Measurements from ENCODE around the gene BMPR1B.

The BMPR1B gene

DNA sequence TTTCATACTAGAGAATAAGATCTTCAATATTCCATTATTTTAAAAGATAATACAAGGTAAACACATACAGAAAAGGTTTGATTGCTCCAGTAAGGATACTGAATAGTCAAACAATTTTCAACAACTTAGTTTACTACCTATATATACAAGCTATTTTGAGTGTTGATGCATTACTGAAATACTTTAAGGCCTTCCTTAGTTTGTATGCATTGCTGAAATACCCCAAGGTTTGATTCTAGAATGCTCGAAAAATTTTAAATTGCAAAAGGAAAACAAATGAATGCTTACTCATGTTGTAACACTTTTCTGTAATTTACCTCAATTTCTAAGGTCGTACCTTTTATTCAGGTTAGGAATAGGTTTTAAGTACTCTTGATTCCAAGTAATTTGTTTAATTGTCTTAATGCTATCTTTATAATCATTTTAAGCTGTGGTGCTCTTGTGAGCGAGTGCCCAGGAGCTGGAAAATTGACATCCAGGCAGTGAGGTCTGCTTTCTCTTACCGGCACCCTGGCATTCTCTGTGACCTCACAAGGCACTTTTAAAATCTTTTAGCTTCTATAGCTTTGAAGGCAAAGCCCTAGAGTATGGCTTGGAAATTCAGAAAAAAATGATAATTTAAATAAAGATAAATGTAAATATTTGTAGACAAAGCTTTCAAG, 114.0 kb downstream of the BMPR1B start:
- Histone ChIP-seq H3F3A (ENCODE audit: control insufficient read depth, insufficient read depth) (no peaks in the 10 kb centered on the region), H3K27ac (ENCODE audit: low read depth, low read length) (no peak overlapping the region), H3K27me3 (ENCODE audit: control insufficient read depth, low read length) (no peaks in the 10 kb centered on the region), H3K4me3 (ENCODE audit: low read length) (no peak overlapping the region), H3K79me2 (ENCODE audit: control insufficient read depth, low read length) (no peaks in the 10 kb centered on the region), H4K20me1 (ENCODE audit: control insufficient read depth, insufficient read depth, low read depth, low read length) (no peaks in the 10 kb centered on the region), H3K4me2 (ENCODE audit: low read length) (no peak overlapping the region), H3K4me1 (ENCODE audit: control insufficient read depth, low read length) (no peaks in the 10 kb centered on the region), H3K9me2 (replicated peaks; ENCODE audit: control insufficient read depth, low read length) (no peaks in the 10 kb centered on the region), H3K9me3 (ENCODE audit: control insufficient read depth, insufficient read depth, low read length) (no peaks in the 10 kb centered on the region), H3K36me3 (ENCODE audit: control insufficient read depth, low read length) (no peaks in the 10 kb centered on the region)
- no peak for TF ChIP-seq EZH2phosphoT487 (IDR thresholded peaks at IDR 0.05; ENCODE audit: borderline replicate concordance, low read length)
- TF ChIP-seq, protein P1, sequence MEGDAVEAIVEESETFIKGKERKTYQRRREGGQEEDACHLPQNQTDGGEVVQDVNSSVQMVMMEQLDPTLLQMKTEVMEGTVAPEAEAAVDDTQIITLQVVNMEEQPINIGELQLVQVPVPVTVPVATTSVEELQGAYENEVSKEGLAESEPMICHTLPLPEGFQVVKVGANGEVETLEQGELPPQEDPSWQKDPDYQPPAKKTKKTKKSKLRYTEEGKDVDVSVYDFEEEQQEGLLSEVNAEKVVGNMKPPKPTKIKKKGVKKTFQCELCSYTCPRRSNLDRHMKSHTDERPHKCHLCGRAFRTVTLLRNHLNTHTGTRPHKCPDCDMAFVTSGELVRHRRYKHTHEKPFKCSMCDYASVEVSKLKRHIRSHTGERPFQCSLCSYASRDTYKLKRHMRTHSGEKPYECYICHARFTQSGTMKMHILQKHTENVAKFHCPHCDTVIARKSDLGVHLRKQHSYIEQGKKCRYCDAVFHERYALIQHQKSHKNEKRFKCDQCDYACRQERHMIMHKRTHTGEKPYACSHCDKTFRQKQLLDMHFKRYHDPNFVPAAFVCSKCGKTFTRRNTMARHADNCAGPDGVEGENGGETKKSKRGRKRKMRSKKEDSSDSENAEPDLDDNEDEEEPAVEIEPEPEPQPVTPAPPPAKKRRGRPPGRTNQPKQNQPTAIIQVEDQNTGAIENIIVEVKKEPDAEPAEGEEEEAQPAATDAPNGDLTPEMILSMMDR (IDR thresholded peaks at IDR 0.05; ENCODE audit: low read depth, low read length, poor library complexity, severe bottlenecking) = no peak

DNA sequence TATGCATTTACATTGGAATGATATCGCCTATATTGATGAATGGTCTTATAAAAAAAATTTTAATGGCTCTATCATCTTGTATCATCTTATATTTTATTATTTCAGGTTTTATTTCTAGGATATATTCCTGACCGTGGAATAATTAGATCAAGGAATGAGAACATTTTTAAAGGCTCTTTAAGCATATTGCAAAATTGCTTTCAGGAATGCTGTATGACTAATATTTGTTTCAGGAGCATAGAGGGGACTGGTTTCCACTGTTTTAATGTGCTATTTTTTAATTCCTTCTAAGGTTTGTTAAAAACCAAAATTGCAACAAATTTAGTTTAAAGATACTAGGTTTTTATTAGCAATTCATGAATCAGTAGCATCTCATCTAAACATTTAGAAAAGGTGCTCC, 120.2 kb downstream of the BMPR1B start:
- H4K20me1 ChIP-seq (ENCODE audit: control insufficient read depth, insufficient read depth, low read depth, low read length) = no peaks in the 10 kb centered on the region
- no peak overlapping the region for H3K27ac ChIP-seq (ENCODE audit: low read depth, low read length)
- H3K36me3 ChIP-seq (ENCODE audit: control insufficient read depth, low read length) = no peaks in the 10 kb centered on the region
- H3F3A ChIP-seq (ENCODE audit: control insufficient read depth, insufficient read depth) = no peaks in the 10 kb centered on the region
- H3K27me3 ChIP-seq (ENCODE audit: control insufficient read depth, low read length) = no peaks in the 10 kb centered on the region
- TF ChIP-seq, protein P1 (IDR thresholded peaks at IDR 0.05; ENCODE audit: low read depth, low read length, poor library complexity, severe bottlenecking) = no peak
- no peak for TF ChIP-seq EZH2phosphoT487 (IDR thresholded peaks at IDR 0.05; ENCODE audit: borderline replicate concordance, low read length)
- H3K4me2 ChIP-seq (ENCODE audit: low read length) = no peak overlapping the region
- no peaks in the 10 kb centered on the region for H3K9me3 ChIP-seq (ENCODE audit: control insufficient read depth, insufficient read depth, low read length)
- H3K9me2 ChIP-seq (replicated peaks; ENCODE audit: control insufficient read depth, low read length) = no peaks in the 10 kb centered on the region
- H3K79me2 ChIP-seq (ENCODE audit: control insufficient read depth, low read length) = no peaks in the 10 kb centered on the region
- H3K4me1 ChIP-seq (ENCODE audit: control insufficient read depth, low read length) = no peaks in the 10 kb centered on the region
- no peak overlapping the region for H3K4me3 ChIP-seq (ENCODE audit: low read length)

DNA sequence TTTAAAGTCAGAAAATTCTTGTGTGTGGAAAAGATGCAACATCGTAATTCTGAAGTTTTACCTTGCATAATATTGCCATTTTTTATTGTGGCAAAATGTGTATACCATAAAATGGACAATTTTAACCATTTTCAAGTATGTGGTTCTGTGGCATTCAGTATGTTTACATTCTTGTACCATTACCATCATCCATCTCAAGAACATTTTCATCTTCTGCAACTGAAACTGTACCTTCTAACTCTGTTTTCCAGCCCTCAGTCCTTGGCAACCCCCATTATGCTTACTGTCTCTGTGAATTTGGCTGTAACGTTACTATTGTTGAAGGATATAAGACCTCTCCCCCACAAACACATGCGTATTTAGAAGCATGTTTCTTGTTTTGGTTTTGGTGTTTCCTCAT, 123.2 kb downstream of the BMPR1B start:
- Histone ChIP-seq H3K9me3 (ENCODE audit: control insufficient read depth, insufficient read depth, low read length) (no peaks in the 10 kb centered on the region), H3K4me3 (ENCODE audit: low read length) (no peak overlapping the region)

More for the DNA sequence above, 123.2 kb downstream of the BMPR1B start:
- Histone ChIP-seq H3F3A (ENCODE audit: control insufficient read depth, insufficient read depth) (no peaks in the 10 kb centered on the region), H3K27ac (ENCODE audit: low read depth, low read length) (no peak overlapping the region), H4K20me1 (ENCODE audit: control insufficient read depth, insufficient read depth, low read depth, low read length) (no peaks in the 10 kb centered on the region), H3K4me2 (ENCODE audit: low read length) (no peak overlapping the region), H3K9me2 (replicated peaks; ENCODE audit: control insufficient read depth, low read length) (no peaks in the 10 kb centered on the region), H3K27me3 (ENCODE audit: control insufficient read depth, low read length) (no peaks in the 10 kb centered on the region), H3K36me3 (ENCODE audit: control insufficient read depth, low read length) (no peaks in the 10 kb centered on the region), H3K4me1 (ENCODE audit: control insufficient read depth, low read length) (no peaks in the 10 kb centered on the region), H3K79me2 (ENCODE audit: control insufficient read depth, low read length) (no peaks in the 10 kb centered on the region)
- TF ChIP-seq, protein P1 (IDR thresholded peaks at IDR 0.05; ENCODE audit: low read depth, low read length, poor library complexity, severe bottlenecking) = no peak
- TF ChIP-seq EZH2phosphoT487 (IDR thresholded peaks at IDR 0.05; ENCODE audit: borderline replicate concordance, low read length) = no peak

Measured in DOHH2 (cell line).